GM15510 (cell line): ENCODE measurements around the gene PRDX5.

Source experiments
- POLR2A ChIP-seq: IDR thresholded peaks from 3 replicates; pipeline ENCODE4 v1.6.1; 2011; ENCODE audit warnings: borderline replicate concordance; ENCODE audit not compliant: insufficient read length; ENCODE audit errors: extremely low read depth

Gene PRDX5

GRCh38 chr11:64369440-64370421 is 51.8 kb downstream of the PRDX5 start:
- no peak for TF ChIP-seq POLR2A

DNA sequence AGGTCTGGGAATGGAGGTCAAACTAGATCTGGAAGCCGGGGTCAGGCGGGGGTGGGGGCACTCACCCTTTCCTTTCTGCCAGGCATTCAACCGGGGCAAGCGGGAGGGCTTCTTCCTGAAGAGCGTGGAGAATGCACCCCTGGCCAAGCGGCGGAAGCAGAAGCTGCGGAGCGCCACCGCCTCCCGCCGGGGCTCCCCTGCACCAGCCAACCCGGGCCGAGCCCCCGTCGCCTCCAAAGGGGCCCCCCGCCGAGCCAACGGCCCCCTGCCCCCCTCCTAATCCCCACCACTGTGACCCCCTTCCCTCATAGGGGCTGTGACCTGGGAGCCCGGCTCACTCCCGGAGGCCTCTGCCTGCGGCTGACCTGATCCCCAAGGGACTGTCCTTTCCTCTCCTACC is 53.3 kb downstream of the PRDX5 start:
- no peak for TF ChIP-seq POLR2A
